ENCODE measurements around the gene TRIM51.
"Not testable (repeated sequence)": the region's sequence is repeated elsewhere in the genome, so short reads cannot be mapped to it uniquely, and the experiment has no call there.

The TRIM51 gene

GRCh38 chr11:55882997-55883396 is at the start of gene TRIM51:
Gene TRIM51 (plus strand): TSS chr11:55883297. CDS start chr11:55885429, 2,132 bp downstream.
- DNase-seq (ENCODE audit: low read depth in 2 of 2, low spot score in 1 of 2): not testable (repeated sequence)

- DNase-seq (ENCODE audit: low read depth in 2 of 2, low spot score in 1 of 2): no peak
Measured at GRCh38 chr11:55838452-55838851, 44.6 kb upstream of the TRIM51 start, which contains the start of gene OR5D16. Gene OR5D16 (plus strand): TSS chr11:55838752. CDS start chr11:55838752, 0 bp downstream.

DNA sequence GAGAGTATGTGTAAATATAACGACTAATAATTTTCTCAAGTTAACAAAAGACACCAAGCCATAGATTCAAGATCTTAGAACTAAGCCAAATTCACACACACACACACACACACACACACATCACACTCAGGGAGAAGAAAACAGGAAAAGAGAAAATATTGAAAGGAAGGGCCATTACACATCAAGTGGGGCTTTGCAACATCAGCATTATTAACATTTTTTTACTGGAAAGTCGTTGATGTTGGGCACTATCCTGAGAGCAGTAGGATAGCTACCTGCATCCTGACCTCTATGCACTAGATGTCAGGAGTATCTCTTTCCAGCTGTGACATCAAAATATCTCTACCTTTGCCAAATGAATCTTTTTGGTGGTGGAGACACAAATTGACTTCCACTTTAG is 35.6 kb upstream of the TRIM51 start:
- no peak for DNase-seq (ENCODE audit: low read depth in 2 of 2, low spot score in 1 of 2)

DNA sequence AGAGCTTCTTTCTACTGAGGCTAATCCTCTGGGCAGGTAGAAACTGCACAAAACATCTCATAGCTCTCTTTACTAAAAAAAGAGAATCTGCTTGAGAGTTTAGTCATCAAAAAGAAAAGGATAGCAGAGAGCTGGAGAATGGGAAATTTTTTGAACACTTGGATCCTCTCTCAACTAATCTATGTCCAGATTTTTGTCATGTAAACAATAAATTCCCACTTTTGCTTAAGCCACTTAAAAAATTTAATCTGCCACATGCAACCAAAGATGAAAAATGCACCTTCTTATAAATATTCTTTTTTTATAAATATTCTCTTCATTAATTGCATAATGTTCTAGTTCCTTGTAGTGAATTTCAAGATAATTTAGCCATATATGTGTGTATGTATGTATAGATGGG is 34.1 kb upstream of the TRIM51 start:
- no peak for DNase-seq (ENCODE audit: low read depth in 2 of 2, low spot score in 1 of 2)

GRCh38 chr11:55852141-55852540 is 31.0 kb upstream of the TRIM51 start:
- no peak for DNase-seq (ENCODE audit: low read depth in 2 of 2, low spot score in 1 of 2)

- DNase-seq (ENCODE audit: low read depth in 2 of 2, low spot score in 1 of 2): no peak
Measured at GRCh38 chr11:55854704-55855103, 28.4 kb upstream of the TRIM51 start.

DNA sequence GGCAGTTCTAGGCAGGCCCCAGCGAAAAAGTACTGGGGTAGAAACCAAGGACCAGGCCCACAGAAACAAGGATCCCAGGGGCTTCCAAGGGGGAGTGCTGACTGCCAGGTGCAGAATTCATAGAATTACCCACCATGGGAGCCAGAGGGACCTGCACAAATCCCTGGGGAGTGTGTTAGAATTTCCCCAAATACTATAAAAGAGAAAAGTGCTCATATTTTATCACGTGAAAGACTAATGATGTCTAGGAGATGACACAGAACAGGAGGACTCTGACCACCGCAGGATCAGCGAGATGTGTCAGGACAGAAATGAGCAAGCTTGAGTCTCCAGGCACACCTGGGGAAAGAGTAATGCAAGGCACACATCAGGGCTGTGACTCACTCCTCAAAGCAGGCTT is 15.7 kb upstream of the TRIM51 start:
- DNase-seq (ENCODE audit: low read depth in 2 of 2, low spot score in 1 of 2): not testable (repeated sequence)

DNA sequence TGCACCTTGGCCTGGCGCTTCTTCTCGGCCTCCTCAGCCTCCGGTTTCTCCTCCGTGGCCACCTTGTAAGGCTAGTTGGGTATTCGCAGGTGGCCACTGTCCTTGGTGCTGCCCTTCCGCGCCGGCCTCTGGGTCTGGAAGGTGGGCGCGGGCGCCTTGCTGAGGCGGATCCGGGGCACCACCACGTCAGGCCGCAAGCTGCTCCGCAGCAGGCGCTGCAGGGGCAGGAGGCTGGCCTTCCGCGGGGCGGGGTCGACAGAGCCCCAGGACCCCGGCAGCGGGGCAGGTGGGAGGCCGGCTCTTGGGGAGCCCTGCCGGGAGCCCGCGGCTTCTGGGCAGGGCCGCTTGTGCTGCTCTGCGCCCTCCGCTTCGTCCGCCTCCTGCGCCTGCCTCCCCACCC is 10.4 kb upstream of the TRIM51 start:
- not testable (repeated sequence) for DNase-seq (ENCODE audit: low read depth in 2 of 2, low spot score in 1 of 2)

GRCh38 chr11:55873146-55873545 is 10.0 kb upstream of the TRIM51 start:
- not testable (repeated sequence) for DNase-seq (ENCODE audit: low read depth in 2 of 2, low spot score in 1 of 2)

GRCh38 chr11:55884995-55885394 is 1.9 kb downstream of the TRIM51 start:
- not testable (repeated sequence) for DNase-seq (ENCODE audit: low read depth in 2 of 2, low spot score in 1 of 2)

DNA sequence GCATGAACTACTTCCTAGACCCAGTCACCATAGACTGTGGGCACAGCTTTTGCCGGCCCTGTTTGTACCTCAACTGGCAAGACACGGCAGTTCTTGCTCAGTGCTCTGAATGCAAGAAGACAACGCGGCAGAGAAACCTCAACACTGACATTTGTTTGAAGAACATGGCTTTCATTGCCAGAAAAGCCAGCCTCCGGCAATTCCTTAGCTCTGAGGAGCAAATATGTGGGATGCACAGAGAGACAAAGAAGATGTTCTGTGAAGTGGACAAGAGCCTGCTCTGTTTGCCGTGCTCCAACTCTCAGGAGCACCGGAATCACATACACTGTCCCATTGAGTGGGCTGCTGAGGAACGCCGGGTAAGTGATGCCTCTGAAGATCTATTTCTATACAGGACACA is 2.4 kb downstream of the TRIM51 start:
- not testable (repeated sequence) for DNase-seq (ENCODE audit: low read depth in 2 of 2, low spot score in 1 of 2)

- no peak for DNase-seq (ENCODE audit: low read depth in 2 of 2, low spot score in 1 of 2)
Measured at GRCh38 chr11:55895216-55895615, 12.1 kb downstream of the TRIM51 start.

DNA sequence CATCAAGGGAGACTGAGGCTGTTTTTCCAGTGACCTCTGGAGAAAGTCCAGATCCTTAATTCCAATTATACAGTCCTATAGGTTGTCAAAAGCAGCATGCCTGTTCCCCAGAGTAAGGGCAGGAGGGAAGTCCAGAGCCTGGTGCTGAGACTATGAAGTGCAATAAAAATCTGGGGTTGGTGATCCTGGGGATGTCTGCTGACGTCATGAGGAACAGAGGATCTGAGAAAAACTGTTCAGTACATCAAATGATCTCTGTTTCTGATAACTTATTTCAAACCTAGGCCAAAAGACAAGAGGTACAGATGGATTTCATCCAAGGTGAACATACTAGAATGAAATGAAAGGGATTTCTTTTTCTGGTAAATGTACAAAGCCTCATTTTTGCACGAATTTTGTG is 19.2 kb downstream of the TRIM51 start:
- DNase-seq (ENCODE audit: low read depth in 2 of 2, low spot score in 1 of 2): no peak

- no peak for DNase-seq (ENCODE audit: low read depth in 2 of 2, low spot score in 1 of 2)
Measured at GRCh38 chr11:55914482-55914881, 31.4 kb downstream of the TRIM51 start, which contains the start of gene OR5W2. Gene OR5W2 (minus strand): TSS chr11:55914582. CDS start chr11:55914582, 0 bp downstream.

GRCh38 chr11:55920537-55920936 is 37.4 kb downstream of the TRIM51 start:
- DNase-seq (ENCODE audit: low read depth in 2 of 2, low spot score in 1 of 2): no peak

- DNase-seq (ENCODE audit: low read depth in 2 of 2, low spot score in 1 of 2): no peak
Measured at GRCh38 chr11:55936300-55936699, 53.2 kb downstream of the TRIM51 start, which contains the start of gene OR5I1. Gene OR5I1 (minus strand): TSS chr11:55936400. CDS start chr11:55936400, 0 bp downstream.

Measured in stimulated activated CD8-positive, alpha-beta memory T cell treated with anti-CD3 and anti-CD28 coated beads, Interleukin-4, amount 100 ng/mL, for 1 hour (primary cell).